D341Med (cell line): ENCODE data around the gene CCND2.

Experiments
- DNase-seq: peaks from one replicate; pipeline ENCODE4 v3.0.0; 2012; ENCODE audit warnings: low spot score

Gene CCND2

DNA sequence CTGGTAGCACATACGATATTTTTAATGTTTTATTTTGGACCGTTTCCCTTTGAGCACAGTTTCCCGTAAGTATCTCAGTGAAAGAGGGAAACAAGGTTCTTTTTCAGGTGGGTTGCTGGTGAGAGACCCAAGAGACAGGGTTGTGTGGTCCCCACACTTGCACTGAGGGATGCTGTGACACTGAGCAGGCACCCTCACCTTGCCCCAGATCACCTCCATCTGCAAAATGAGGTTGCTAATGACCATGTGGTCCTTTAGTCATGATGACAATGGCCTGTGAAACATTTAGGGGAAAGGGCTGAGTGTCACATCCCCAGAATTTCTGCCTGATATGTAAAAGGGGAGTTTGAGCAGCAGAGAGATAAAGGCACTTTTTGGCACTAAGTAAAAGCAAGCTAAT is 4.3 kb downstream of the CCND2 start:
- no peak for DNase-seq

DNA sequence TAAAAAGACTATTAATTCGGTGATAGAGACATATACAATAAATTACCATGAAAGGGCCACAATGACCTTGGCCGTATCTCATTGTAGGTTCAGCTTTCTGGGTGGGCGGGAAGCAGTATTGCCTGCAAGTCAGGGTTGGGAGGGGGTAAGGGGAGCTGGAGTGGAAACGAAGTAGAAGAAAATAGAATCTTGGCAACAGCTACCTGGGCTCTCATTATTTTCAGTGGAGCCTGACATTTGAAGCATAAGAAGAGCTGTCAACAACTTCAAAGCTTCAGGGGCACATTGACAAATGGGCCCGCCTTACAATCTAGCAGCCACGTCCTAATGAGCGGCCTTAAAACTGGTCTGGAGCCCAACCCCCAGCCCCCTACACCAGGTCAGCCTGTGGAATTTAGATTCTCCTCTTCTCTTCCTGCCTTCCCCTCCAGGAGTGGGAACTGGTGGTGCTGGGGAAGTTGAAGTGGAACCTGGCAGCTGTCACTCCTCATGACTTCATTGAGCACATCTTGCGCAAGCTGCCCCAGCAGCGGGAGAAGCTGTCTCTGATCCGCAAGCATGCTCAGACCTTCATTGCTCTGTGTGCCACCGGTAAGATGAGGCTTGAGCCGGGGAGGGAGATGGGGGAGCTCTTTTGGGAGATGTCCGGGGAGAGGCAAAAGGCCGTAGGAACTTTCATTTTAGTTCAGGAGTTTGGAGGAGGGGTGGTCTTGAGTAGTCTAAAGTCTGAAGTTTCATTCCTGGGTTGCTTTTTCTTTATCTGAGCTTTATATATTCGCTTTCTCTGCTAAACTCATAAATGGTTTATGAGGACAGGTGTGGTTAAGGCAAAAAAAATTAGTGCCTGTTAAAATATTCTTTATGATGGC is 5.0 kb downstream of the CCND2 start:
- no peak for DNase-seq

DNA sequence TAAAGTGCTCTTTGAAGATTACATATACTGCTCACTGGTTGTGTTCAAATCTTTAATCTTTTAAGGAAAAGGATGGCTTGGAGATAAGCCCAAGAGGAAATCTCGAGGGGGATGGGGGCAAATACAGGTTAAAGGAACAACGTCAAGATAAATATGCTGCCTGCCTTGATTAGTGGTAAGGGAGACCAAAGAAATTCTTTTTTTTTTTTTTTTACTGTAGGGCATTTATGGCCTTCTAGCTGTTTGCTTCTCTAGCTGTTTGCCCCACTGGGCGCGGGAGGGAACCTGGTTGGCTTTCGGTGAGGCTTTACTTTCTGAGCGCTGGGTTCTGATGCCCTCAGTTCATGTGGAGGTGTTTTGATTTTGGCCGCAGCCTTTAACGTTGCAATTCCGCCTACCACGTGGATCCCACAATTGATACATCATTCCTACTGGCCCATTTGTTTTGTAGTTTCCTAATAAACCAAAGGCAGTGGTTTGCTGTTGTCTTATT is 5.7 kb downstream of the CCND2 start:
- no peak for DNase-seq

DNA sequence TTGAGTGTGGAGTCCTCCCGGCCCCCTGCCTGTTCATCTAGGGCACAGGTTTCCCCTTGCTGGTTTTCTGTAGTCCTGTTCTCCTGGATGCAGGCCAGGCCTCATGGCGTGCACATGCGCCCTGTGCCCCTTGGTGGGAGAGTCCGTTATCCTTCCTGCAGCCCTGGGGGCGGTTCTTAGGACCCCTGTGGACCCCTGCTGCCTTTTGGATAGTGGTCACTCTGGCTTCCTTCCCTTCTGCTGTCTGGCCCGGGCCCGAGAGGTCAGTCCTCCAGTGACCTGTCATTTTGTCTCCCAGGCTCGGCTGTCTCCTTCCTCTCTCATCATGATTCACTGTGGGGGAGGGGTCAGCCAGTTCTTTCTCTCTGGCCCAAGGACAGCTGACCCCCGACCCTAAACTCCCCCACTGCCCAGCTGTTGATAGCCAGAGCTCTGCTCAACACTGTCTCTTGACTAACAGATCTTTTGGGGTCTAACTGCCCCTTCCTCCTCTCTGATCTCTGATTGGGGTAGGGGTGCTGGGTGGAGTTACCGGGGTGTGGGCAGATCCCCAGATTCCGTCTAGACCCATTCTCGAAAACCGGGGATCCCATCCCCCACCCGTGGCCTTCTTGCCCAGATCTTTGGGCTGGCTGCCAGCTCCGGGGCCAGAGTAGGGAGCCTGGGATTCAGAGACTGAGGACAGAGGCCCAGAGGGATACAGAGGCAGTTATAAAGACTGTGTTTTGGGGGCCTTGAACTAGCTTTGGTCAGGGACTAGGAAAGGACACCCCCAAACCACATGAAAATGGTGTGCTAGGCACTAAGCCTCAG is 7.0 kb downstream of the CCND2 start:
- DNase-seq, result no peak

DNA sequence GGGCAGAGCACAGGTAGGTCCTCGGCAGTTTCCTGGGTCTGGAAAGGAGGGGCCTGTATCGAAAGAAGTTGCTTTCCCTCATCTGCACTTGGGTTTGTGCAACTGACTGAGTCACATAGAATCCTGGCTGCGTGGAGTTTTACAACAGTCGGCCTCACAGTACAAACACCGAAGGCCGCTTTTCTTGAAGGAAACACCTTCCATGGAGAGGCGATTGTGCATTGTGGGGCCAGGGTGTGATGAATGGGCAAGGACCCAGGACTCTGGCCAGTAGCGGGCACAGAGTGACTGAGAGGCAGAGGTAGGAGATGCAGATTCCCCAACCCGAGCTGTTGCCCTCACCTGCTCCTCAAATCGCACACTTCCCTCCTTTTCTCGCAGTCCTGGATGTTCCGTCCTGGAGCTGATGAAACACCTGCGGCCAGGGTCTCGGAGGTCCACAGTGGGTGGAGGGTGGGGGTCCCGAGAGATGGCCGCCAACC is 7.7 kb downstream of the CCND2 start:
- no peak for DNase-seq

DNA sequence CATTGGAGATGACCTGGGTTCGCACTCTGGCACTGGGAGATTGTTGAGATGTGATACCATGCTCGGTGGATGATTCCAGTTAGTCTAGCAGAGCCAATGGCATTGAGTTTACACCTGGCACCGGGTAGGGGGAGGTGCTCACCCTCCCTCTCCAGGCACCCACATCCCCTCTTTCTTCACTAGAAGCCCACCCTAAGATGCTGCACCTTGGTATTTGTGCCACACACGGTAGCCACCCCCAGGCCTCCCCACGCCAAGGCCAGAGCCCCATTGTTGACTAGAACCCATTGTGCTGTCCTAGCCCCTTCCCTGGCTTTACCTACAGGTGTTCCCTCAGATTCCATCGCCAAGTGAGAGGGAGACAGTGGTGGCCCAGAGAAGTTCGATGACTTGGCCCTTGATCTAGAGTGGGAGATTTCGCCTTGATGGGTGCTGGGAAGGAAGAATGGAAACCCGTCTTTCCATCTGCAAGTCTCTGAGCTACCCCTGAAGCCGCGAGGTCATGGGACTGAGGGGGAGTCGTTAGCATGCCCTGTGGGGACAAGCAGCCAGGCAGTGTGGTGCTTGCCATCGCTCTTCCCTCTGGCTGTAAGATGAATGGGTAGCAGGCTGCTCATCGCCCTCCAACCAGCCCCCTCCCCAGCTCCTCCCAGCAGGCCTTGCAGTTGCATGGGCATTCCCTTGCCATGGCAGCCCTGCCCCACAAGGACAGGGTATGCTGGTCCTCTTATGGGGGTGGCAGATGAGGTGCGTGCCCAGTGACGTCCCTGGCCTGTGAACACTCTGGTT is 8.7 kb downstream of the CCND2 start:
- DNase-seq, result no peak

DNA sequence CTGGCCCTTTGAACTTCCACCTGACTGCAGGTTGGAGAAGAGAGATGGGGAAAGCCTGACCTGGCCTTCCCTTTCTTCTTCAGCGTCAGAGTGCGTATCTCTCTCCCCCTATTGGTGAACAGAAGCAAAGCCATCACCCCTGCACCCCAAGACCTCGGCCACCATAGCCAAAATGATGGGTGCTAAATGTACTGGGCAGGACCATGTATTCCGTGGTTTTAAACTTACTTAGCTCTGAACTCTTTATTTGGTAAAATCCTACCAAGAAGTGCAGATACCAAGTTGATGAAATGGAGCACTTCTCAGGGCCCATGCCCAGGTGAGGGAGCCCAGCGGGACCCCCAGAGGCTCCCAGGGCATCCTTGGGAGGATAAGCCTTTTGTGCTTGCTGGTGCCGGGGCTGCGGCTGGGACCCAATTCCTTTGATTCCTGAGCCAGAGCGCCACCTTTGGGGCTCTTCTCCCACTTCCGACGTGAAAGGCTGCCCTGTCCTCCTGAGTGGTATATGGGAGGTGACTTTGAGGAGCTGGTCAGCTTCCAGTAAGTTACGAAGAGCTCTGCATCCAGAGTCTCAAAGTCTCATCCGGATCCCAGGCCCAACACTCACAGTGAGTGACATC is 9.4 kb downstream of the CCND2 start:
- DNase-seq, result no peak

DNA sequence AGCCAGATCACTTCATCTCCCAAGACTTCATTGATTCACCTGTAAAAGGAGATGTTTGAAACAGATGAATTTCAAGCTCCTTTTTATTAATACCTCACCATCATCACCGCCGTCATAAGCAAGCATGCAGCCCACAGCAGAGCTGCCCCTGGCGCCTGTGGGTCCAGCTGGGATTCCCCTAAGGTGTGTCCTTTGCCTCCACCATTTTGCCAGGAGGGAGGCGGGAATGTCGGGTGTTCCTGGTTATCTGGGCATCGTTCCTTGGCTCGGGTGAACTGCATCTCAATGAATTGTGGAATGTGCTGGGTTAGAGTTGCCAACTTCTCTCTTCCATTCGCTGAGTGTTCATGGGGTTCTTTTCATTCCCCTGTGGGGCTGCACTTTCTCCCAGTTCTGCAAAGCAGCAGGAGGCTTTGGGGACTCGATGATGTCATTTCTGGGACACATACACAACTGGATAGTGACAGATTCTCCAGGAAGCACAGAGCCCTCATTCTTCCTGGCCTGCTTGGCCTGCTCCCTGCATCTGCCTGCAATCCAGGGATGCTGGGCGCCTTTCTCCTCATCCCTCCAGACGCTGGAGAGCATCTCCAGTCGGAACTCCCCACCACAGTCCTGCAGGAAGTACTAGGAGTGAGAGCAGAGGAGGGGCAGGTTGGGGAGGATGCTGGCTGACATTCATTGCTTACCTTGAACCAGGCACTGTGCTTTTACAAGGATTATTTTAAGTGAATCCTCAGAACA is 10.1 kb downstream of the CCND2 start:
- no peak for DNase-seq

DNA sequence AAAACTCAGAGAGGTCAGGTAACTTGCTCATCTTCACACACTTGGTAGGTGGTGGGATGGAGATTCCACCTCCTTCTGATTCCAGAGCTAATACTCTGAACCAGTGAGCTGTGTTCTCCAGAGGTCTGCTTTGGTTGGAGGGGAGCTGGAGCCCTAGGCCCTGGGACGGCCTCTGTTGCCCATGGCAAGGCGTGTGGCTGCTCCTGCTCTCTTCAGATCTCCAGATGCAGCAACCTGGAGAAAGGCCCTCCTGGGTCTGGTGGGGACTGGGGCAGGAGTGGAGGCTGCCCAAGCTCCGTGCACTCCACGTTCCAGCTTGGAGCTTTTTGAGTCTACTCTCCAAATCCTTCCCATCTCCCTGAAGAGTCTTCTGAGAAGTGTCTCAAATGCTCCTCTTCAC is 10.7 kb downstream of the CCND2 start:
- DNase-seq, result no peak

DNA sequence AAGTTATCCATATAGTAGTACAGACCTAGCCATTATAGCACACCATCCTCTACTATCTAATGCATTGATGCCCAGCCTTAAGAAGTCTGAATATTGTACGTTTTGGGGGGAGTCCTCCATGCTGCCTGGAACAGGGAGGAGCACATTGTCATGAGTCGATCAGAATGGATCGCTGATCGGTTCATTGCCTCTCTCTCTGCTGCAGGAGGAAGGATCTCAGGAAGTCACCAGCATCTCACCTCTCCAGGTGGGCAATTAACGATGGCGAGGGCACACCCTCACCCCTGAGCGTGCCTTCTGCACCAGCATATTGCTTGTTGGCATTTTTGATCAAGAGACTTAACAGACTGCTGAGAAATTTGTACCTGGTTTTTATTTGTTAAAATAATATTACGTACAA is 11.5 kb downstream of the CCND2 start:
- no peak for DNase-seq

DNA sequence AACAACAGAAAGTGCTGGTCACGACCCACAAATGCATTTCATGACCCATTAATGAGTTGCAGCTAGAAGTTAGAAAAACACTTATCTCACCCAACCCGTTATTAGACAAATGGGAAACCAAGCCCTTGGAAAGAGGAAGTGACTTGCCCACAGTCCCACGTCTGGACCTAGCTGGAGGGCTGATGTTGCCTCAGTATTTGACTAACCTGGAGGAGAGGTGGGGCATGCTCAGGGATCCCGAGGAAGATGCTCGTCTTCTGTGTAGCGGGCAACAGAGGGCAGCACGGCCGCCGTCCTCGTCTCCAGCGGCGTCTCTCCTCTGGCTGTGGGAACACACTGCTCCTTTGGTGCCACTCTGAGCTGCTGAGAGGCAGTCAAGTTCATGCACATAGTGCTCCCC is 12.7 kb downstream of the CCND2 start:
- no peak for DNase-seq

DNA sequence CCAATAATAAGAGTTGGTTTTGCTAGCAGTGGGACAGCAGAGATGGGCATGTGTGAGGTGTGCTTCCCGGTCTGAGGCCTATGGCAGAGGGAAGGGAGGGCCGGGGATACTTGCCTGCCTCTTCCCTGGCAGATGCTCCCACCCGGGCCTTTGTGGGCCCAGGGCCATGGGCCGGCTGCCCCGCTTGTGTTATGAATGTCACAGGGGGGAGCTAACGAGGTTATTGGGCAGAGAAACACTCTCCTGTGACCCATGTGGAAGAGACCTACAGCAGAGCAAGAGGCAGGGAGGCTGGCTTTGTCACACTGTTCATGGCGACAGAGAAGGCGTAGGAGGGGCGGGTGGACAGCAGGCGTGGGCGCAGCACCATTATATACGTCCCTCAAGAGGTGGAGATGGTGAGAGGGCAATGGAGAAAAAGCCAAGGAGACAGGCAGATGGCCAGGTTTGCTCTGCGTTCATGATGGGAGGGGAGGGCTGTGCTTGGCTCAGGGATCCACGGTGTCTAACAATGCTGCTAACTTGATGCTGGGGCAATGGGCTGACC is 13.3 kb downstream of the CCND2 start:
- no peak for DNase-seq

DNA sequence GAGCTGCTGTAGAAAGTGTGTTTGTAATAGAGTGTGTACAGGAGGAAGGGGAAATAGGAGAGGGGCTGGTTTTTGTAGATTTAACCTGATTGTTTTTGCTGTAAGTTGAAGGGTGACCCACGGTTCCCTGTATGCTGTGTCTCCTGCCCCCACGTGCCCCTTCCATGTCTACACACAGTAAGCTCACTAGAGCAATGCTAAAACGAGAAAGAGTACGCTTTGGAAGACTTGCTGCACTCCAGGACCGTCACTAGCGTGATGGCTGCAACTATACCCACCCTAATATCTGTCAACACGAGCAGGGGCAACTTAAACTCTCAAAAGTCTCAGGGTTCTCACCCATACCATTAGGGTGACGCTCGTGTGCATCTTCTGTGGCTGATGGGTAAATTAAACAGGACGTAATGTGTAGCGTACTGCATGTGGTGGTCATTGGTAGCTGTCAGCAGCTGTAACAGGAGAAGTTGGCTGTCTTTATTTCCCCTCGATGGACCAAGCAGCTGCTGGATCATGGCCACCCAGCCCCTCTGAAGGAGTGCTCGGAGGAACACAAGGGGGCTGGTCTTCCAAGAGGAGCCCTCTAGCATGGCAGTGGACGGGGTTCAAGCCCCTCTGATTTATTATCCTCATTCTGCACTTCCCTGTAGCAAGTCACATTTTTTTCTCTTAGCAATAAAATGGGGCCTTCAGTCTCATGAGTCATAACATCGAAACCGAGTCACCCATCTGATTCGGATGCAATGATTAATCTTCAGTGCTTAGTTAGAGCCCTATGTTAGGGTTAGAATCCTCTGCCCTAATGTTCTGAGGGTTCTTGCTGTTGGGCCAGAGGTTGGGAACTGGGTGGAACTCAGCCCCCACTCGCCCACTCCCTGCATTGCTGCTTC is 14.0 kb downstream of the CCND2 start:
- no peak for DNase-seq

DNA sequence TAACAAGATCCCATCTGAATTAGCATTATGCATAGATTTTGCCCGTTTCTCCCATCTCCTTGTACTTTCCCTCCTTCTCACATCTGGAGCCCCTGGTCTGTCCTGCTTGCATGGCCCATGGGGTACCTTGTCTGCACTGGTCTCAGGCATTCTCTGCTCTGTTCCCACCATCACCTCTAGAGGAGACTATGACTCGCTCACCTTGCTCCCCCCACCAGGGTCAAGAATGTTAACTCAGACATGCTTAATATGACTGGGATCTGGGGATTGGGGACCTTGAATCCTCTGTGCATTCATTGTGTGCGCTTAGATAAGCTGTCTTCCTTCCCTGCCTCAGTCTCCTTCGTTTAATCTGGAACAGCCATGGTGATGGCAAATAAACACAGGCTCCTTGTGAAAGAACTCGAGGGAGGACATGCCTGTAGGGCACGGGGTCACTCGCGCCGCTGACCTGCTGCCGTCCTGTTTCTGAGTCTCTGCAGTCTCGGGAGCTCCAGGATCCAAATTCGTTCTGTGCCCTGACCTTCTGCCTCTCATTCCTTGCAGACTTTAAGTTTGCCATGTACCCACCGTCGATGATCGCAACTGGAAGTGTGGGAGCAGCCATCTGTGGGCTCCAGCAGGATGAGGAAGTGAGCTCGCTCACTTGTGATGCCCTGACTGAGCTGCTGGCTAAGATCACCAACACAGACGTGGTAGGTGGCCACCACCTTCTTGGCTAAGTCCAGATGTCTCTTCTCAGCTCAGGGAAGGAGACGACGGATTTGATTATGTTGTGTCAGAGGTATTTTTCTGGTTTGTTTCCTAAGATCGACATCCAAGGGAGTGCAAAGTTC is 15.0 kb downstream of the CCND2 start:
- no peak for DNase-seq

DNA sequence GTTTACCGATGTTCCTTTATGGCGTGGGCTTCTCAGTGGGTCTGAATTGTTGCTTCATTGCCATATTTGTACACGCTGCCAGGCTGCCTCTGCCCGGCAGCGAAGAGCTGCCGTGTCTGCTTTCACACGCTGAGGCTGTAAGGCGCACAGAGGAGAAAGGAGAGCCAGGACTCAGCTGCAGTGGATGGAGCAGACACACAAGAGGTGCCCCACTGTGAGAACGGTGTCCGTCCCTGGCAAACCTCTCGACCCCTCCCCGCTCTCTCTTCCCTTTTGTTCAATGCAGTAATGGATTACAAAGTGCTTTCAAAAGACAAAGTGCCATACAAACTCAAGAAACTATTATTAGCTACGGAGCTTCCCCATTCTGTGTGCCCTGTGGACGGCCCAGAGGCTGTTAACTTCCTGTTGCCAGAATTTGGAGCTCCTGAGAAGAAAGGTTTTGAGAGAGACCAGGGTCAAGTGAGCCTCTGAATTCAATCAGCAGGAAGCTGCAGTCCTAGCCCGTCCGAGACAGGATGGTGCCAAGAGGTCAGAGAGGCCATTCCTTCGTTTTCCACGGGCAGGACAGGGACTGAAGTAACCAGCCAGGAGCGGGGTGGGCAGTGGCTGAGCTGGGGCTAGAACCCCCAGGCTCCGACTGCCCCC is 15.8 kb downstream of the CCND2 start:
- no peak for DNase-seq

DNA sequence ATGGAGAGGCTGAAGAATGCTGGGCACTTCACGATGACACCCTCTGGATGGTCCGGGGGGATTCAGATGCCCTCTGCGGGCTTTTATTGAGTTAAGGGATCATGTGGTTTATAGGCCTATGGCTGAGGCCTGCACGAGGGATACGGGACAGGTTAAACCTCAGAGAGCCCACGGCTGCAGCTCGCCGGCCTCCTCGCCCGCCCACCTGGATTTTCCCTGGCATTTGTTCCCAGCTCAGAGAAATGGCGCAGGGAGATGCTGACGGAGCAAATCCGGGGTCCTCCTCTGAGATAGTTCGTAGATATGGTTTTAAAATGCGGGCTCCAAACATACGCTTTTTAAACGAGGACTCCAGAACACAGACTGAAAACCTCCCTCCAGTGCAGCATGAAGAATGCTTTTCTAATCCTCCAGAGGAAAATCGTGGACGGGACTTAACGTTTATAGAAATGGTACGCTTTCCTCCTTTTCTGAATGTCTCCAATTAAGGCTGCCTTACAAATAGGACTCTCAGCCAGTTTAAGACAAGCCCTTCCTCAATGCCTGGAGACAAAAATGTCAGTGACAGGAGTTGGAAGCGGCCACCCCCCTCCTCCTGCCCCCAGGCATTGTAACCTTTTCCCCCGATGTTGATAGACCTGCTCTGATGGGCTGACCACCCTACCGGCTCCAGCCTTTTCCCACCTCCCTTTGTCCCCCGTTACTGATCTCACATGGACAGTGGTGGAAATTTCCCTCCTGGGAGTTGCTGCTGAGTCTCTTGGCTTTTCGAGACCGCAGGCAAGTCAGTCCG is 16.6 kb downstream of the CCND2 start:
- no peak for DNase-seq

DNA sequence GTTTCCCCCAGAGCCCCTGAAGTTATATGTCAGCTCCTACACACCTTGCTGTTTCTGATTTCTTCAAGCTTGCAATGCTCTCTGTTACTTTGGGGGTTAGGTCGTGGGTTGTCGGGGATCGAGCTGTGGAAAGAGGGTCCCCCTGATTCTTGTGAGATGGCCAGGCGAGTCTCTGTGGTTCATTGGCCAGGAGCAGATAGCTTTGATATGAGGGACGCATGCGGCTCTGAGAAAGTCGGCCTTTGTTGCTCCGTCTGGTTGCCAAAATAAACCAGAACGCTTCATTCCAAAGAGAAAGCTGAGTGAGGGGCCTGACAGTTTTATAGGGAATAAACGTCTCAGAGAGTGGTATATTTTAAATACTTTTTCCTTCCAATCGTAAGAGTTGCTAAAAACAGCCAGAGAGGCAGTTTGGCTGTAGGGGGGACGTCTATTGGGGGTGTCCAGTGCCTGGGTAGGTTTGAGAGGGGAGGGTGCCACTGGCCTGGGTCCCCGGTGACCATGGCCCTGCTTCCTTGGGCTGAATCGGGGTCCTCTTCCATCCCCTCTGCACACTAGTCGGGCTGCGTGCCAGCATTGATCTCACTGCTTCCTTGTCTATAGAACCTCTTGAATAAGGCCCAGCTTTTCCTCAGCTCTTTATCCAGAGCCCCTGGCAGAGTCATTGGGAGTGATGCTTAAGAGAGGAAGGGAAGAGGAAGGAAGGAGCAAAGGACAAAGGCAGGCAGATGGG is 18.9 kb downstream of the CCND2 start:
- no peak for DNase-seq
